H1 (cell line): Measurements from ENCODE around the gene GPC3. TPM values are rescaled to one million over a fixed set of nuclear protein-coding genes. Genes with fewer than 3 reads are reported as not detected.

Experiments used
- EP300 ChIP-seq, 2 experiments: IDR thresholded peaks; 1 replicate in 1 of 2; 2 replicates in 1 of 2; pipeline ENCODE4 v1.6.1; 2011 to 2012; ENCODE audit warnings: low read depth in 2 of 2, low read length in 2 of 2, mild to moderate bottlenecking in 2 of 2, borderline replicate concordance in 1 of 2, inconsistent platforms in 1 of 2, moderate library complexity in 1 of 2
- KDM1A ChIP-seq: fragments of 200-600, 300-600 bp; sonication (generic); IDR thresholded peaks from 2 replicates; pipeline ENCODE4 v1.7.1; 2016; ENCODE audit warnings: mild to moderate bottlenecking, low read length, borderline replicate concordance
- SRF ChIP-seq: IDR thresholded peaks from 2 replicates; pipeline ENCODE4 v1.6.1; 2011; ENCODE audit warnings: mild to moderate bottlenecking, low read depth, low read length, moderate library complexity
- polyA plus RNA-seq, 7 experiments: library from polyadenylated mRNA; depleted of rRNA in 3 of 7; stranded (reverse) in 5 of 7; unstranded in 2 of 7; fragments of >200 nt in 5 of 7; fragments of 200-250 nt in 2 of 7; gene quantifications; 1 replicate in 5 of 7; 2 replicates in 1 of 7; 4 replicates in 1 of 7; pipeline versions ENCODE4 v1.2.1 to v1.2.3, GENCODE V29; 2011 to 2013; ENCODE audit warnings: missing spikeins in 2 of 7, mixed read lengths in 2 of 7
- total RNA-seq: library from RNA; stranded (reverse); fragmentation: NEBNext Ultra II Directional; extraction: Animal tissue kit (Norgen Biotek cat#: 25700); gene quantifications from 2 replicates; pipeline ENCODE4 v1.2.1, GENCODE V29; 2021
- TF ChIP-seq, protein P1 (sequence below): IDR thresholded peaks from 2 replicates; pipeline ENCODE4 v1.6.1; 2011; ENCODE audit warnings: low read length, improper control_type of control experiment

Gene GPC3
- total and polyA plus RNA-seq, 2 of the 8 experiments (the other 6 are each of a cell fraction or from before 2014, with no cell fraction given) = 64.8 to 71.9 TPM

DNA sequence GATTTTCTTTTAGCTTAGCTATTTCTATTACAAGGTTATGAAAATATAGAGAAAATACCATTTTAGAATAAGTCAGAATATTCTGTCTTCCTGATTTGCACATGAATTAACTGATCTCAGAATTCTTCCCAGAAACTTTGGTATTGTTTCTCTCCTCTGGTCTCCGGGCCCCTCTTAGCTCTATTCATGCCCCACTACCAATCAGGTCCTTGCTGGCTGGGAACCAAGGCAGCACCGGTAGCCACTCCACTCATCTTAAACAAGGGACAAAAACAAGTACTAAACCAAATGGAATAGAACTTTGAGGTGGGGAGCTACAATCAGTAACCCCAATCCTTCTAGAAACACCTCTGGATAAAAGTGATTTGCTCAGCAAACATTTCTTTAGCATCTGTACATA is 64.3 kb downstream of the GPC3 start (continued):
- TF ChIP-seq, protein P1, sequence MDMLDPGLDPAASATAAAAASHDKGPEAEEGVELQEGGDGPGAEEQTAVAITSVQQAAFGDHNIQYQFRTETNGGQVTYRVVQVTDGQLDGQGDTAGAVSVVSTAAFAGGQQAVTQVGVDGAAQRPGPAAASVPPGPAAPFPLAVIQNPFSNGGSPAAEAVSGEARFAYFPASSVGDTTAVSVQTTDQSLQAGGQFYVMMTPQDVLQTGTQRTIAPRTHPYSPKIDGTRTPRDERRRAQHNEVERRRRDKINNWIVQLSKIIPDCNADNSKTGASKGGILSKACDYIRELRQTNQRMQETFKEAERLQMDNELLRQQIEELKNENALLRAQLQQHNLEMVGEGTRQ = no peak
- no peak for TF ChIP-seq KDM1A
- no peak for TF ChIP-seq SRF
- TF ChIP-seq EP300 (IDR thresholded peaks at IDR 0.05; ENCODE audit: borderline replicate concordance in 1 of 2, low read depth in 2 of 2, low read length in 2 of 2) = no peak
